K562 (cell line): Measurements from ENCODE around the gene ERVK3-1. TPM values are rescaled to one million over a fixed set of nuclear protein-coding genes. Genes with fewer than 3 reads are reported as not detected.
A peak's percentile ranks its signal among the peaks of the same experiment; 100 is the strongest.

Experiments
- BCOR ChIP-seq: fragments of 450-650 bp; IDR thresholded peaks from 2 replicates; pipeline ENCODE4 v1.6.1; 2016
- BRCA1 ChIP-seq, 2 experiments: fragments of 450-650 bp in 1 of 2; sonication (generic) in 1 of 2; formaldehyde crosslinking in 1 of 2; IDR thresholded peaks; 2 replicates each; pipeline versions ENCODE4 v1.5.0 to v1.6.1; 2017 to 2020; ENCODE audit warnings: mild to moderate bottlenecking in 1 of 2, missing genetic modification reagents in 1 of 2
- CBFA2T3 ChIP-seq: fragments of 450-650 bp; IDR thresholded peaks from 2 replicates; pipeline ENCODE4 v1.6.1; 2017
- CTBP1 ChIP-seq: fragments of 450-650 bp; IDR thresholded peaks from 2 replicates; pipeline ENCODE4 v1.6.1; 2016; ENCODE audit warnings: borderline replicate concordance
- EGR1 ChIP-seq: fragments of 450-650 bp; conservative IDR thresholded peaks from 2 replicates; pipeline ENCODE4 v1.6.1; 2017; ENCODE audit warnings: mild to moderate bottlenecking
- FOXJ2 ChIP-seq: fragments of 200-800 bp; sonication (Bioruptor generic); IDR thresholded peaks from 2 replicates; pipeline ENCODE4 v1.6.1; 2016; ENCODE audit warnings: missing genetic modification characterization, missing compliant biosample characterization
- FOXK1 ChIP-seq: sonication (generic); formaldehyde crosslinking; IDR thresholded peaks from 2 replicates; pipeline ENCODE4 v1.8.0; 2022; ENCODE audit warnings: missing genetic modification reagents, mild to moderate bottlenecking, borderline replicate concordance
- GABPB1 ChIP-seq: sonication (generic); formaldehyde crosslinking; IDR thresholded peaks from 2 replicates; pipeline ENCODE4 v1.8.0; 2022; ENCODE audit warnings: mild to moderate bottlenecking, missing genetic modification reagents
- GTF2E2 ChIP-seq: fragments of 200-800 bp; sonication (Bioruptor generic); IDR thresholded peaks from 2 replicates; pipeline ENCODE4 v1.6.1; 2016; ENCODE audit warnings: missing genetic modification characterization, missing compliant biosample characterization
- KLF16 ChIP-seq: IDR thresholded peaks from 2 replicates; pipeline ENCODE4 v1.6.1; 2016; ENCODE audit warnings: antibody characterized with exemption
- MTA3 ChIP-seq: fragments of 450-650 bp; formaldehyde crosslinking; IDR thresholded peaks from 2 replicates; pipeline ENCODE4 v1.6.1; 2017; ENCODE audit warnings: mild to moderate bottlenecking, borderline replicate concordance
- NFYB ChIP-seq: IDR thresholded peaks from 2 replicates; pipeline ENCODE4 v1.6.1; 2011; ENCODE audit warnings: mild to moderate bottlenecking, moderate library complexity; ENCODE audit not compliant: insufficient read length; ENCODE audit errors: extremely low read depth
- PHF8 ChIP-seq: fragments of 200-600 bp; sonication (generic); IDR thresholded peaks from 2 replicates; pipeline ENCODE4 v1.6.1; 2012; ENCODE audit warnings: mixed run types, mild to moderate bottlenecking, inconsistent platforms, low read length, moderate library complexity, borderline replicate concordance
- POLR2AphosphoS5 ChIP-seq: IDR thresholded peaks from 2 replicates; pipeline ENCODE4 v1.6.1; 2011; ENCODE audit warnings: mild to moderate bottlenecking, low read depth, low read length, moderate library complexity; ENCODE audit not compliant: control insufficient read depth, insufficient read depth
- RBBP5 ChIP-seq: fragments of 200-600 bp; sonication (generic); IDR thresholded peaks from 2 replicates; pipeline ENCODE4 v1.6.1; 2012; ENCODE audit warnings: borderline replicate concordance, mild to moderate bottlenecking, low read length, control low read depth, inconsistent platforms; ENCODE audit not compliant: insufficient read depth, poor library complexity, severe bottlenecking
- SP2 ChIP-seq: IDR thresholded peaks from 2 replicates; pipeline ENCODE4 v1.6.1; 2011; ENCODE audit warnings: mild to moderate bottlenecking, low read depth, low read length, moderate library complexity; ENCODE audit not compliant: poor library complexity, severe bottlenecking; ENCODE audit errors: extremely low read depth
- SREBF1 ChIP-seq: fragments of 150-350 bp; IDR thresholded peaks from 2 replicates; pipeline ENCODE4 v1.6.1; 2014; ENCODE audit warnings: antibody characterized with exemption, low read depth, low read length, borderline replicate concordance
- TCF7L2 ChIP-seq: fragments of 150-350 bp; IDR thresholded peaks from 2 replicates; pipeline ENCODE4 v1.6.1; 2016; ENCODE audit warnings: low read depth, mild to moderate bottlenecking, low read length, moderate library complexity
- TRIM28 ChIP-seq: fragments of 450-650 bp; IDR thresholded peaks from 2 replicates; pipeline ENCODE4 v1.6.1; 2017
- TSC22D4 ChIP-seq: fragments of 450-650 bp; IDR thresholded peaks from 2 replicates; pipeline ENCODE4 v1.6.1; 2016; ENCODE audit warnings: missing genetic modification characterization, missing biosample characterization, control low read depth
- ZNF143 ChIP-seq: sonication (generic); formaldehyde crosslinking; IDR thresholded peaks from 2 replicates; pipeline ENCODE4 v1.9.0; 2022; ENCODE audit warnings: mild to moderate bottlenecking, missing genetic modification reagents
- ZNF263 ChIP-seq: sonication (generic); formaldehyde crosslinking; IDR thresholded peaks from 2 replicates; pipeline ENCODE4 v1.8.0; 2022; ENCODE audit warnings: mild to moderate bottlenecking, missing genetic modification reagents, borderline replicate concordance
- polyA plus RNA-seq, 8 experiments: library from polyadenylated mRNA; depleted of rRNA in 4 of 8; stranded (reverse) in 5 of 8; unstranded in 3 of 8; fragments of >200 nt; fragmentation: Nextera tagmentation in 2 of 8; fragmentation: Illumina TruSeq in 1 of 8; extraction: Ambion mirVana in 2 of 8; extraction: Trizol in 1 of 8; gene quantifications; 2 replicates each; pipeline versions ENCODE4 v1.2.1 to v1.2.3, GENCODE V29; 2011 to 2014; ENCODE audit warnings: inconsistent platforms in 1 of 8, missing spikeins in 1 of 8
- total RNA-seq, 7 experiments: library from RNA; depleted of rRNA in 6 of 7; stranded (reverse); fragments of >200 nt in 6 of 7; fragmentation: Illumina TruSeq in 2 of 7; extraction: Trizol in 2 of 7; gene quantifications; 2 replicates each; pipeline versions ENCODE4 v1.2.1 to v1.2.3, GENCODE V29; 2011 to 2021; ENCODE audit warnings: low replicate concordance in 1 of 7
- TF ChIP-seq, protein P1 (sequence below): fragments of 200-800 bp; sonication (Bioruptor generic); IDR thresholded peaks from 2 replicates; pipeline ENCODE4 v1.6.1; 2017; ENCODE audit warnings: missing genetic modification characterization, missing compliant biosample characterization
- TF ChIP-seq, protein P2 (sequence below): fragments of 450-650 bp; formaldehyde crosslinking; conservative IDR thresholded peaks from 2 replicates; pipeline ENCODE4 v1.4.0; 2022; ENCODE audit warnings: mild to moderate bottlenecking, missing genetic modification characterization
- TF ChIP-seq, protein P3 (sequence below): fragments of 450-650 bp; formaldehyde crosslinking; IDR thresholded peaks from 2 replicates; pipeline ENCODE4 v1.4.0; 2022; ENCODE audit warnings: mild to moderate bottlenecking, moderate library complexity

The ERVK3-1 gene
- total and polyA plus RNA-seq, 9 of the 15 experiments (the other 6 are each of a cell fraction or from before 2014, with no cell fraction given), result 87.6 to 299 (median 119) TPM

DNA sequence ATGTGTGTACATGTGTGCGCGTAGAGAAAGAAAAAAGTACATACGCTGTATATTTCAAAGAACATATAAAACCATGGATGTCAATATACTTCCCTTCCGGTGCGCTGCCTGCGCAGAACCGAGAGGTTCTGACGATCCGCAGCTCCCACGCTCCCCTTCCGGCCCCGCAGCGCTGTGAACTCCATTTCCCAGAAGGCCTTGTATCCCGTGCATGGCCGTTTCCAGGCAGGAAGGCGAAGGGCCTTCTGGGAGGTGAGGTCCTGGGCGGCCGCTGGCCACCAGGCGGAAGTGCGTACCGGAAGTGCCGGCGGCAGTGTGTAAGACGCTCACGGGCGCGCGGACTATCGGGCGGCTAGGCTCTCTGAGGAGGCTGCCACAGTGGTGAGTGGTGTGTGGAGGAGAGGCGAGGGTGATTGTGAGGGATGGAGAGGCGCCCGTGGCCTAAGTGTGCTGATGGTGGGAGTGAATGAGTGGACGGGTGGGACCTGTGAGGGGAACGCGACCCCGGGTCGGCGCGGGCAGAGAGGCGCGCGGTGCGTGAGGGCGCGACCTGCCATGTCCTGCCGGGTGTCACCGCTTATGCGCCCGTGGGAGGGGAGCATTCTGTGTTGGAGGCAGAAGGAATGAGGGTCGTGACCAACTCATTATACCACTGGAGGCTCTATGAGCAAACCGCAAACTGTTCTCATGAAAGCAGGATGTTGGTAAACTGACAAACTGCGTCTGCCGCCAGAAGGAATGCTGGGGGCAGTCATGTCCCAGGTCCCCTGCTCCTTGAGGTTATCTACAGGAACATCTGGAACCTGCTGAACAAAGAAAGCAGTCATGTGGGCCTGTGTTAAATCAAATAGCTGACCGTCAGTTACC, at the start of gene ERVK3-1 (continued):
- TF ChIP-seq, protein P1, sequence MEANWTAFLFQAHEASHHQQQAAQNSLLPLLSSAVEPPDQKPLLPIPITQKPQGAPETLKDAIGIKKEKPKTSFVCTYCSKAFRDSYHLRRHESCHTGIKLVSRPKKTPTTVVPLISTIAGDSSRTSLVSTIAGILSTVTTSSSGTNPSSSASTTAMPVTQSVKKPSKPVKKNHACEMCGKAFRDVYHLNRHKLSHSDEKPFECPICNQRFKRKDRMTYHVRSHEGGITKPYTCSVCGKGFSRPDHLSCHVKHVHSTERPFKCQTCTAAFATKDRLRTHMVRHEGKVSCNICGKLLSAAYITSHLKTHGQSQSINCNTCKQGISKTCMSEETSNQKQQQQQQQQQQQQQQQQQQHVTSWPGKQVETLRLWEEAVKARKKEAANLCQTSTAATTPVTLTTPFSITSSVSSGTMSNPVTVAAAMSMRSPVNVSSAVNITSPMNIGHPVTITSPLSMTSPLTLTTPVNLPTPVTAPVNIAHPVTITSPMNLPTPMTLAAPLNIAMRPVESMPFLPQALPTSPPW (CRISPR knock-in tag), result peak; percentile 34; the same call in 1 of the 2 replicates
- TF ChIP-seq GTF2E2 (tag), result peak; percentile 96
- peak; percentile 93 for TF ChIP-seq CTBP1
- peak; percentile 97 for TF ChIP-seq GABPB1
- peak; percentile 79 for TF ChIP-seq BCOR
- no peak for TF ChIP-seq NFYB
- TF ChIP-seq PHF8, result peak; percentile 97
- TF ChIP-seq TCF7L2, result peak; percentile 56; the same call in 1 of the 2 replicates
- TF ChIP-seq POLR2AphosphoS5, result peak; percentile 91
- TF ChIP-seq TSC22D4, result no peak
- peak; percentile 92 for TF ChIP-seq MTA3
- no peak for TF ChIP-seq BRCA1 (IDR thresholded peaks at IDR 0.05)
- TF ChIP-seq BRCA1 (CRISPR knock-in tag; IDR thresholded peaks at IDR 0.05), result 0 out of 2 replicates have a peak, but pooled peaks have one; percentile 37
- peak; percentile 66; the same call in 1 of the 2 replicates for TF ChIP-seq FOXJ2 (tag)
- 0 out of 2 replicates have a peak, but pooled peaks have one; percentile 51 for TF ChIP-seq SREBF1
- TF ChIP-seq, protein P2, sequence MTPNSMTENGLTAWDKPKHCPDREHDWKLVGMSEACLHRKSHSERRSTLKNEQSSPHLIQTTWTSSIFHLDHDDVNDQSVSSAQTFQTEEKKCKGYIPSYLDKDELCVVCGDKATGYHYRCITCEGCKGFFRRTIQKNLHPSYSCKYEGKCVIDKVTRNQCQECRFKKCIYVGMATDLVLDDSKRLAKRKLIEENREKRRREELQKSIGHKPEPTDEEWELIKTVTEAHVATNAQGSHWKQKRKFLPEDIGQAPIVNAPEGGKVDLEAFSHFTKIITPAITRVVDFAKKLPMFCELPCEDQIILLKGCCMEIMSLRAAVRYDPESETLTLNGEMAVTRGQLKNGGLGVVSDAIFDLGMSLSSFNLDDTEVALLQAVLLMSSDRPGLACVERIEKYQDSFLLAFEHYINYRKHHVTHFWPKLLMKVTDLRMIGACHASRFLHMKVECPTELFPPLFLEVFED, result peak; percentile 79; the same call in 1 of the 2 replicates
- TF ChIP-seq RBBP5, result peak; percentile 77
- TF ChIP-seq TRIM28, result peak; percentile 14; the same call in 1 of the 2 replicates
- peak; percentile 78 for TF ChIP-seq EGR1
- TF ChIP-seq, protein P3, sequence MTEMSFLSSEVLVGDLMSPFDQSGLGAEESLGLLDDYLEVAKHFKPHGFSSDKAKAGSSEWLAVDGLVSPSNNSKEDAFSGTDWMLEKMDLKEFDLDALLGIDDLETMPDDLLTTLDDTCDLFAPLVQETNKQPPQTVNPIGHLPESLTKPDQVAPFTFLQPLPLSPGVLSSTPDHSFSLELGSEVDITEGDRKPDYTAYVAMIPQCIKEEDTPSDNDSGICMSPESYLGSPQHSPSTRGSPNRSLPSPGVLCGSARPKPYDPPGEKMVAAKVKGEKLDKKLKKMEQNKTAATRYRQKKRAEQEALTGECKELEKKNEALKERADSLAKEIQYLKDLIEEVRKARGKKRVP (CRISPR knock-in tag), result no peak
- peak; percentile 60; the same call in 1 of the 2 replicates for TF ChIP-seq KLF16
- TF ChIP-seq ZNF263 (CRISPR knock-in tag), result peak; percentile 65; the same call in 1 of the 2 replicates
- TF ChIP-seq SP2, result no peak
- peak; percentile 100 for TF ChIP-seq ZNF143
- peak; percentile 39; the same call in 1 of the 2 replicates for TF ChIP-seq FOXK1 (CRISPR knock-in tag)
- peak; percentile 54 for TF ChIP-seq CBFA2T3
